H1 (cell line): Measurements from ENCODE around the gene TMEM63A. TPM values are rescaled to one million over a fixed set of nuclear protein-coding genes. Genes with fewer than 3 reads are reported as not detected.

ENCODE experiments used
- CTCF ChIA-PET: fragments of 300-600 bp; sonication (Branson Sonifier 250); formaldehyde crosslinking; loops from one replicate; lab custom pipeline; 2021; ENCODE audit not compliant: partially characterized antibody; lab: Charles Lee
- POLR2A ChIA-PET: fragments of 300-600 bp; sonication (Branson Sonifier 250); formaldehyde crosslinking; loops from one replicate; lab custom pipeline; 2021; ENCODE audit warnings: inconsistent platforms; ENCODE audit not compliant: partially characterized antibody; lab: Charles Lee
- DNase-seq, 2 experiments: peaks; one replicate each; pipeline versions ENCODE4 v3.0.0 to v3.0.0-alpha.2; 2010 to 2022; ENCODE audit warnings: low spot score in 2 of 2, low read depth in 1 of 2, mixed read lengths in 1 of 2
- FAIRE-seq: peaks from 2 replicates; lab custom pipeline; 2011; peaks lifted over from hg19 to GRCh38; lab: Jason Lieb, UNC
- H2AFZ ChIP-seq: 2 replicates; pipeline ENCODE4 v1.8.1; 2012; ENCODE audit warnings: low read length, inconsistent platforms
- H2AK5ac ChIP-seq: 2 replicates; pipeline ENCODE4 v1.6.1; 2013; ENCODE audit warnings: low read depth, low read length
- H2BK120ac ChIP-seq: replicated peaks from 2 replicates; pipeline ENCODE3; 2013; ENCODE audit warnings: low read depth, low read length, inconsistent platforms
- H2BK12ac ChIP-seq: 2 replicates; pipeline ENCODE4 v1.6.1; 2013; ENCODE audit warnings: low read depth, low read length
- H2BK15ac ChIP-seq: 2 replicates; pipeline ENCODE4 v1.6.1; 2013; ENCODE audit warnings: low read length
- H2BK20ac ChIP-seq: 2 replicates; pipeline ENCODE4 v1.6.1; 2013; ENCODE audit warnings: low read length
- H2BK5ac ChIP-seq: 2 replicates; pipeline ENCODE4 v1.6.1; 2013; ENCODE audit warnings: low read depth, low read length
- H3K14ac ChIP-seq: 2 replicates; pipeline ENCODE4 v1.6.1; 2013; ENCODE audit warnings: inconsistent platforms; ENCODE audit not compliant: insufficient read length
- H3K18ac ChIP-seq: 2 replicates; pipeline ENCODE4 v1.6.1; 2013; ENCODE audit warnings: low read length; ENCODE audit errors: extremely low read depth
- H3K23ac ChIP-seq: 2 replicates; pipeline ENCODE4 v1.6.1; 2013; ENCODE audit warnings: inconsistent platforms; ENCODE audit not compliant: insufficient read length
- H3K23me2 ChIP-seq: 2 replicates; pipeline ENCODE4 v1.6.1; 2013; ENCODE audit warnings: low read depth, low read length
- H3K27ac ChIP-seq: 2 replicates; pipeline ENCODE4 v1.6.1; 2011; ENCODE audit warnings: low read depth, low read length, inconsistent platforms
- H3K27me3 ChIP-seq, 4 experiments: replicated peaks in 1 of 4; 1 replicate in 1 of 4; 2 replicates in 3 of 4; pipeline versions ENCODE4 v1.6.1 to v1.8.1; 2011 to 2013; ENCODE audit warnings: low read length in 3 of 4, mild to moderate bottlenecking in 3 of 4, inconsistent platforms in 2 of 4, mixed read lengths in 2 of 4, moderate library complexity in 1 of 4; ENCODE audit not compliant: control insufficient read depth in 3 of 4, insufficient read depth in 3 of 4; ENCODE audit errors: extremely low read depth in 1 of 4
- H3K36me3 ChIP-seq, 4 experiments: 2 replicates each; pipeline versions ENCODE4 v1.6.1 to v1.8.1; 2011 to 2013; ENCODE audit warnings: mild to moderate bottlenecking in 4 of 4, low read length in 3 of 4, moderate library complexity in 2 of 4, control low read depth in 1 of 4, inconsistent platforms in 1 of 4; ENCODE audit not compliant: insufficient read depth in 4 of 4, control insufficient read depth in 2 of 4
- H3K4ac ChIP-seq: replicated peaks from 2 replicates; pipeline ENCODE3; 2013; ENCODE audit warnings: low read length, low read depth, mixed read lengths, inconsistent platforms; ENCODE audit not compliant: insufficient read length
- H3K4me1 ChIP-seq, 4 experiments: replicated peaks in 1 of 4; 1 replicate in 1 of 4; 2 replicates in 3 of 4; pipeline versions ENCODE4 v1.6.1 to v1.8.1; 2011 to 2013; ENCODE audit warnings: low read length in 3 of 4, inconsistent platforms in 2 of 4, mixed read lengths in 1 of 4; ENCODE audit not compliant: insufficient read depth in 4 of 4, control insufficient read depth in 3 of 4
- H3K4me2 ChIP-seq, 2 experiments: 2 replicates each; pipeline versions ENCODE4 v1.6.1 to v1.8.1; 2011 to 2013; ENCODE audit warnings: low read depth in 2 of 2, low read length in 2 of 2, control low read depth in 1 of 2, inconsistent platforms in 1 of 2, mild to moderate bottlenecking in 1 of 2; ENCODE audit not compliant: insufficient read depth in 1 of 2
- H3K4me3 ChIP-seq, 4 experiments: fragments of 200-600, 300-600 bp in 1 of 4; sonication (generic), shearing (Covaris generic), sonication (Bioruptor Twin) in 1 of 4; 2 replicates each; pipeline versions ENCODE4 v1.5.1 to v1.8.1; 2011 to 2016; ENCODE audit warnings: low read length in 4 of 4, low read depth in 3 of 4, control low read depth in 2 of 4, inconsistent platforms in 2 of 4, mild to moderate bottlenecking in 2 of 4, mixed read lengths in 1 of 4, moderate library complexity in 1 of 4; ENCODE audit not compliant: insufficient read depth in 2 of 4; ENCODE audit errors: extremely low read depth in 1 of 4
- H3K56ac ChIP-seq: replicated peaks from 2 replicates; pipeline ENCODE3; 2013; ENCODE audit warnings: low read depth, mild to moderate bottlenecking, mixed read lengths, low read length, inconsistent platforms; ENCODE audit not compliant: insufficient read length
- H3K79me1 ChIP-seq: 2 replicates; pipeline ENCODE4 v1.6.1; 2013; ENCODE audit warnings: low read depth, low read length, control low read depth
- H3K79me2 ChIP-seq, 2 experiments: 2 replicates each; pipeline versions ENCODE4 v1.6.1 to v1.8.1; 2012 to 2013; ENCODE audit warnings: low read length in 2 of 2, mild to moderate bottlenecking in 2 of 2, inconsistent platforms in 1 of 2; ENCODE audit not compliant: insufficient read depth in 2 of 2, control insufficient read depth in 1 of 2
- H3K9ac ChIP-seq, 4 experiments: replicated peaks in 1 of 4; 1 replicate in 1 of 4; 2 replicates in 3 of 4; pipeline versions ENCODE4 v1.6.1 to v1.8.1; 2011 to 2013; ENCODE audit warnings: low read depth in 3 of 4, low read length in 3 of 4, control low read depth in 2 of 4, mild to moderate bottlenecking in 2 of 4, moderate library complexity in 2 of 4, inconsistent platforms in 1 of 4; ENCODE audit errors: extremely low read depth in 1 of 4
- H3K9me3 ChIP-seq, 2 experiments: 2 replicates each; pipeline versions ENCODE4 v1.6.1 to v1.8.1; 2012 to 2013; ENCODE audit warnings: mild to moderate bottlenecking in 2 of 2, moderate library complexity in 2 of 2, control low read depth in 1 of 2, inconsistent platforms in 1 of 2, low read depth in 1 of 2, low read length in 1 of 2, mixed read lengths in 1 of 2; ENCODE audit not compliant: insufficient read depth in 2 of 2
- H4K20me1 ChIP-seq, 2 experiments: replicated peaks in 1 of 2; 2 replicates each; pipeline versions ENCODE3 to v1.8.1; 2011 to 2013; ENCODE audit warnings: inconsistent platforms in 2 of 2, low read length in 2 of 2, mild to moderate bottlenecking in 1 of 2; ENCODE audit not compliant: insufficient read depth in 2 of 2, control insufficient read depth in 1 of 2
- H4K5ac ChIP-seq: 2 replicates; pipeline ENCODE4 v1.6.1; 2013; ENCODE audit warnings: low read length, low read depth, mixed read lengths, inconsistent platforms; ENCODE audit not compliant: insufficient read length
- H4K8ac ChIP-seq: 2 replicates; pipeline ENCODE4 v1.8.0; 2013; ENCODE audit warnings: mild to moderate bottlenecking, moderate library complexity, low read length, inconsistent platforms; ENCODE audit not compliant: insufficient read depth; ENCODE audit errors: extremely low read depth
- H4K91ac ChIP-seq: replicated peaks from 2 replicates; pipeline ENCODE3; 2013; ENCODE audit warnings: low read length, mixed read lengths, inconsistent platforms; ENCODE audit not compliant: insufficient read length
- ATF3 ChIP-seq: IDR thresholded peaks from 2 replicates; pipeline ENCODE4 v1.6.1; 2011; ENCODE audit warnings: low read depth, mild to moderate bottlenecking, low read length; ENCODE audit not compliant: insufficient read depth
- CEBPB ChIP-seq: IDR thresholded peaks from 2 replicates; pipeline ENCODE4 v1.6.1; 2012; ENCODE audit warnings: low read depth, low read length
- GABPA ChIP-seq: IDR thresholded peaks from 2 replicates; pipeline ENCODE4 v1.6.1; 2011; ENCODE audit warnings: mild to moderate bottlenecking, low read length, moderate library complexity, borderline replicate concordance; ENCODE audit not compliant: insufficient read depth
- MAFK ChIP-seq: IDR thresholded peaks from 2 replicates; pipeline ENCODE4 v1.6.1; 2012; ENCODE audit warnings: low read depth, mild to moderate bottlenecking, improper control_type of control experiment, low read length
- SP1 ChIP-seq: IDR thresholded peaks from 2 replicates; pipeline ENCODE4 v1.6.1; 2011; ENCODE audit warnings: low read depth, low read length
- SP4 ChIP-seq: IDR thresholded peaks from 2 replicates; pipeline ENCODE4 v1.6.1; 2012; ENCODE audit warnings: low read length, inconsistent platforms
- TAF7 ChIP-seq: optimal IDR thresholded peaks from 2 replicates; pipeline ENCODE3; 2011; ENCODE audit warnings: low read depth, mild to moderate bottlenecking, inconsistent platforms, low read length, moderate library complexity, borderline replicate concordance
- WGBS, 2 experiments: shearing (Covaris generic) in 1 of 2; methylation state at CpG; one replicate each; pipeline versions ENCODE4 v1.1.6 to v1.1.7; 2013 to 2015; ENCODE audit warnings: low lambda C conversion rate in 2 of 2, mixed read lengths in 2 of 2, inconsistent platforms in 1 of 2, low coverage in 1 of 2, missing lambda C conversion rate in 1 of 2; ENCODE audit not compliant: insufficient replicate concordance in 2 of 2, insufficient coverage in 1 of 2, insufficient read length in 1 of 2; ENCODE audit errors: extremely low coverage in 1 of 2, missing lambda C conversion rate in 1 of 2; 5-methylcytosine and 5-hydroxymethylcytosine counted together
- polyA plus RNA-seq, 7 experiments: library from polyadenylated mRNA; depleted of rRNA in 3 of 7; stranded (reverse) in 5 of 7; unstranded in 2 of 7; fragments of >200 nt in 5 of 7; fragments of 200-250 nt in 2 of 7; gene quantifications; 1 replicate in 5 of 7; 2 replicates in 1 of 7; 4 replicates in 1 of 7; pipeline versions ENCODE4 v1.2.1 to v1.2.3, GENCODE V29; 2011 to 2013; ENCODE audit warnings: missing spikeins in 2 of 7, mixed read lengths in 2 of 7
- total RNA-seq: library from RNA; stranded (reverse); fragmentation: NEBNext Ultra II Directional; extraction: Animal tissue kit (Norgen Biotek cat#: 25700); gene quantifications from 2 replicates; pipeline ENCODE4 v1.2.1, GENCODE V29; 2021

Gene TMEM63A
- total and polyA plus RNA-seq, 2 of the 8 experiments (the other 6 are each of a cell fraction or from before 2014, with no cell fraction given): 26.1 to 55.4 TPM

- H4K20me1 ChIP-seq: no peaks in the 10 kb centered on the region
- H4K91ac ChIP-seq: peak overlapping the region; percentile 98
- no peak overlapping the region for H3K4me3 ChIP-seq
- WGBS, 2 experiments: 91% methylated on average over 19 of the region's 19 CpGs; no CpG with 5 or more reads in 1 of the 2 experiments
- CTCF ChIA-PET: interaction anchor here (0.7 to 18.7 kb wide), 12 partner anchors 8 to 493 kb away, joined by 3 to 406 read pairs (median 3); partner anchors contain the start of genes LEFTY1 and TMEM63A
- H3K4me2 ChIP-seq: peak overlapping the region in 1 of 2 experiments; percentile 29; a peak in 2 of 4 replicates
- H2BK15ac ChIP-seq: no peak overlapping the region
- H4K5ac ChIP-seq: no peak overlapping the region
- H3K23me2 ChIP-seq: no peaks in the 10 kb centered on the region
- H2BK20ac ChIP-seq: peak overlapping the region; percentile 63; the same call in 1 of the 2 replicates
- peak overlapping the region; percentile 85 for H3K4ac ChIP-seq
- H3K4me1 ChIP-seq: peaks cover 0 to 21% (median 19%) of the 10 kb centered on the region in 4 experiments; a peak in 6 of 7 replicates
- no peaks in the 10 kb centered on the region for H3K27me3 ChIP-seq
- H3K56ac ChIP-seq: no peak overlapping the region
- POLR2A ChIA-PET: interaction anchor here (0.6 to 5.2 kb wide), 13 partner anchors 8 to 167 kb away, joined by 3 to 63 read pairs (median 3); partner anchors contain the start of genes EPHX1, LEFTY1, PYCR2 and TMEM63A
- no peak overlapping the region for H4K8ac ChIP-seq
- peak overlapping the region; percentile 93; the same call in 1 of the 2 replicates for H2BK5ac ChIP-seq
- no peaks in the 10 kb centered on the region for H3K79me1 ChIP-seq
- no peaks in the 10 kb centered on the region for H3K36me3 ChIP-seq
- no peak overlapping the region for H3K14ac ChIP-seq
- no peak overlapping the region for H3K27ac ChIP-seq
- DNase-seq (no peak), FAIRE-seq (no peak)
- H3K23ac ChIP-seq: no peak overlapping the region
- no peak overlapping the region for H2AFZ ChIP-seq
- H3K9me3 ChIP-seq: no peaks in the 10 kb centered on the region
- H2AK5ac ChIP-seq: peak overlapping the region; percentile 72
- peak overlapping the region; percentile 96 for H2BK12ac ChIP-seq
- H3K9ac ChIP-seq: no peak overlapping the region
- H3K79me2 ChIP-seq: no peaks in the 10 kb centered on the region
- peak overlapping the region; percentile 76; the same call in 1 of the 2 replicates for H3K18ac ChIP-seq
- peak overlapping the region; percentile 98 for H2BK120ac ChIP-seq
- TF ChIP-seq ATF3 (no peak), CEBPB (no peak), SP4 (no peak), MAFK (no peak), SP1 (no peak), GABPA (no peak), TAF7 (no peak)
Measured at GRCh38 chr1:225897595-225898514, 15.7 kb upstream of the TMEM63A start.
